Left renal cortex interstitium (tissue), 4 donors: ENCODE data around the gene FTL. TPM values are rescaled to one million over a fixed set of nuclear protein-coding genes. Genes with fewer than 3 reads are reported as not detected.

Source experiments
- polyA plus RNA-seq, 4 donors: library from polyadenylated mRNA; unstranded; fragments of 120-200 nt; gene quantifications; one replicate each; pipeline ENCODE4 v1.2.1, GENCODE V29; 2013; ENCODE audit not compliant: insufficient read length in 4 of 4

The FTL gene
- polyA plus RNA-seq, 4 donors = 2,498 to 2,845 (median 2,570) TPM

Other genes with a start within 250 kb of the FTL start
- 1 to 10 TPM; 5.0 to 9.6 (median 6.7) TPM for gene MAMSTR, start 245.6 kb upstream of the FTL start, polyA plus RNA-seq
- 10 to 100 TPM; 12.6 to 16.6 (median 15.2) TPM for gene RASIP1, start 224.7 kb upstream of the FTL start, polyA plus RNA-seq
- under 1 TPM; 0.23 to 0.67 (median 0.32) TPM for gene IZUMO1, start 218.4 kb upstream of the FTL start, polyA plus RNA-seq
- gene FUT1, start 212.7 kb upstream of the FTL start, polyA plus RNA-seq = 1 to 10 TPM; 3.0 to 3.8 (median 3.4) TPM
- gene FGF21, start 209.8 kb upstream of the FTL start, polyA plus RNA-seq = not detected
- 10 to 100 TPM; 30.4 to 64.2 (median 49.8) TPM for gene BCAT2, start 154.3 kb upstream of the FTL start, polyA plus RNA-seq
- 10 to 100 TPM; 30.0 to 40.4 (median 36.2) TPM for gene HSD17B14, start 128.8 kb upstream of the FTL start, polyA plus RNA-seq
- 10 to 100 TPM; 17.9 to 33.8 (median 27.1) TPM for gene PLEKHA4, start 96.7 kb upstream of the FTL start, polyA plus RNA-seq
- gene PPP1R15A, start 92.9 kb upstream of the FTL start, polyA plus RNA-seq = 10 to 100 TPM; 29.7 to 52.6 (median 33.7) TPM
- 1 to 10 TPM in 1 of 4 donors, under 1 TPM in 3; 0.46 to 1.3 (median 0.64) TPM for gene TULP2, start 66.6 kb upstream of the FTL start, polyA plus RNA-seq
- gene NUCB1, start 65.0 kb upstream of the FTL start, polyA plus RNA-seq = 100 to 1,000 TPM; 249 to 328 (median 311) TPM
- gene DHDH, start 31.6 kb upstream of the FTL start, polyA plus RNA-seq = 10 to 100 TPM in 1 of 4 donors, 1 to 10 TPM in 3; 6.0 to 10.3 (median 8.2) TPM
- gene BAX, start 10.4 kb upstream of the FTL start, polyA plus RNA-seq = 10 to 100 TPM; 58.1 to 90.7 (median 76.4) TPM
- 10 to 100 TPM; 35.9 to 53.8 (median 48.2) TPM for gene GYS1, start 28.0 kb downstream of the FTL start, polyA plus RNA-seq
- gene RUVBL2, start 28.6 kb downstream of the FTL start, polyA plus RNA-seq = 100 to 1,000 TPM in 2 of 4 donors, 10 to 100 TPM in 2; 86.0 to 106 (median 95.6) TPM
- under 1 TPM in 2 of 4 donors, not detected in 2; 0.31 to 0.35 TPM for gene LHB, start 51.8 kb downstream of the FTL start, polyA plus RNA-seq
- under 1 TPM in 1 of 4 donors, not detected in 3; 0.16 TPM for gene CGB3, start 59.0 kb downstream of the FTL start, polyA plus RNA-seq
- gene CGB2, start 66.6 kb downstream of the FTL start, polyA plus RNA-seq = under 1 TPM in 1 of 4 donors, not detected in 3; 0.28 TPM
- not detected for gene CGB1, start 71.6 kb downstream of the FTL start, polyA plus RNA-seq
- not detected for gene CGB5, start 78.5 kb downstream of the FTL start, polyA plus RNA-seq
- under 1 TPM in 1 of 4 donors, not detected in 3; 0.32 TPM for gene CGB8, start 83.8 kb downstream of the FTL start, polyA plus RNA-seq
- 1 to 10 TPM in 2 of 4 donors, under 1 TPM in 2; 0.59 to 2.8 (median 1.1) TPM for gene CGB7, start 92.4 kb downstream of the FTL start, polyA plus RNA-seq
- 1 to 10 TPM; 3.9 to 4.5 (median 4.5) TPM for gene NTF4, start 99.5 kb downstream of the FTL start, polyA plus RNA-seq
- gene KCNA7, start 107.4 kb downstream of the FTL start, polyA plus RNA-seq = under 1 TPM; 0.03 to 0.17 (median 0.07) TPM
- 100 to 1,000 TPM; 260 to 418 (median 347) TPM for gene SNRNP70, start 120.1 kb downstream of the FTL start, polyA plus RNA-seq
- gene LIN7B, start 149.1 kb downstream of the FTL start, polyA plus RNA-seq = 10 to 100 TPM in 1 of 4 donors, 1 to 10 TPM in 3; 5.4 to 13.2 (median 8.8) TPM
- gene C19orf73, start 153.8 kb downstream of the FTL start, polyA plus RNA-seq = 1 to 10 TPM in 1 of 4 donors, under 1 TPM in 3; 0.73 to 1.1 (median 0.80) TPM
- gene PPFIA3, start 154.2 kb downstream of the FTL start, polyA plus RNA-seq = 10 to 100 TPM in 1 of 4 donors, 1 to 10 TPM in 3; 4.5 to 11.1 (median 8.7) TPM
- gene HRC, start 190.1 kb downstream of the FTL start, polyA plus RNA-seq = 10 to 100 TPM; 25.2 to 38.8 (median 33.8) TPM
- gene TRPM4, start 192.5 kb downstream of the FTL start, polyA plus RNA-seq = 10 to 100 TPM; 22.1 to 48.0 (median 35.9) TPM